Colonic mucosa (tissue), 4 donors: ENCODE data around the gene GMPR2. TPM values are rescaled to one million over a fixed set of nuclear protein-coding genes. Genes with fewer than 3 reads are reported as not detected.
"Not testable (repeated sequence)": the region's sequence is repeated elsewhere in the genome, so short reads cannot be mapped to it uniquely, and the experiment has no call there.

Experiments used
- DNase-seq: peaks from one replicate; pipeline ENCODE4 v3.0.0-alpha.2; 2020
- H3K27ac ChIP-seq: fragments of 200-600 bp; one replicate; pipeline ENCODE4 v1.8.0; 2021
- H3K27me3 ChIP-seq: fragments of 200-600 bp; one replicate; pipeline ENCODE4 v1.8.0; 2021
- H3K36me3 ChIP-seq: fragments of 200-600 bp; one replicate; pipeline ENCODE4 v1.8.0; 2021
- H3K4me1 ChIP-seq: fragments of 200-600 bp; one replicate; pipeline ENCODE4 v1.8.0; 2021; ENCODE audit warnings: mild to moderate bottlenecking
- H3K4me3 ChIP-seq: fragments of 200-600 bp; one replicate; pipeline ENCODE4 v1.8.0; 2021
- H3K9ac ChIP-seq, 2 donors: one replicate each; pipeline ENCODE4 v1.7.0; 2013; ENCODE audit warnings: control low read depth in 2 of 2, low read depth in 2 of 2, low read length in 2 of 2
- H3K9me3 ChIP-seq: fragments of 200-600 bp; one replicate; pipeline ENCODE4 v1.8.0; 2021
- intact Hi-C: fragments of 100-400 bp; cut with DNase I; formaldehyde crosslinking; loops from one replicate; pipeline ENCODE4 v1.14.1; 2022
- total RNA-seq, 2 donors: library from RNA; stranded (reverse); fragmentation: NEBNext Ultra II Directional in 1 of 2; extraction: Animal tissue kit (Norgen Biotek cat#: 25700) in 1 of 2; gene quantifications; one replicate each; pipeline ENCODE4 v1.2.1, GENCODE V29; 2021
- TF ChIP-seq, protein P1 (sequence below): fragments of 200-600 bp; IDR thresholded peaks from one replicate; pipeline ENCODE4 v1.8.0; 2022; ENCODE audit warnings: antibody characterized with exemption, mild to moderate bottlenecking
- donor health status: healthy.
- donor health status: DM: no; HTN: no; CAD: no.
- donor health status: DM: no; HTN: no; CAD: no.

The GMPR2 gene
- total RNA-seq, 2 donors from 2014 or later = 57.9 to 68.1 TPM

GRCh38 chr14:24219080-24219479 is 13.6 kb upstream of the GMPR2 start:
- Histone ChIP-seq H3K4me3 (no peak overlapping the region), H3K27ac (no peak overlapping the region), H3K4me1 (no peaks in the 10 kb centered on the region), H3K9me3 (no peaks in the 10 kb centered on the region), H3K9ac (no peak overlapping the region), H3K27me3 (no peaks in the 10 kb centered on the region), H3K36me3 (no peaks in the 10 kb centered on the region)
- intact Hi-C loops = no loop called here
- TF ChIP-seq, protein P1, sequence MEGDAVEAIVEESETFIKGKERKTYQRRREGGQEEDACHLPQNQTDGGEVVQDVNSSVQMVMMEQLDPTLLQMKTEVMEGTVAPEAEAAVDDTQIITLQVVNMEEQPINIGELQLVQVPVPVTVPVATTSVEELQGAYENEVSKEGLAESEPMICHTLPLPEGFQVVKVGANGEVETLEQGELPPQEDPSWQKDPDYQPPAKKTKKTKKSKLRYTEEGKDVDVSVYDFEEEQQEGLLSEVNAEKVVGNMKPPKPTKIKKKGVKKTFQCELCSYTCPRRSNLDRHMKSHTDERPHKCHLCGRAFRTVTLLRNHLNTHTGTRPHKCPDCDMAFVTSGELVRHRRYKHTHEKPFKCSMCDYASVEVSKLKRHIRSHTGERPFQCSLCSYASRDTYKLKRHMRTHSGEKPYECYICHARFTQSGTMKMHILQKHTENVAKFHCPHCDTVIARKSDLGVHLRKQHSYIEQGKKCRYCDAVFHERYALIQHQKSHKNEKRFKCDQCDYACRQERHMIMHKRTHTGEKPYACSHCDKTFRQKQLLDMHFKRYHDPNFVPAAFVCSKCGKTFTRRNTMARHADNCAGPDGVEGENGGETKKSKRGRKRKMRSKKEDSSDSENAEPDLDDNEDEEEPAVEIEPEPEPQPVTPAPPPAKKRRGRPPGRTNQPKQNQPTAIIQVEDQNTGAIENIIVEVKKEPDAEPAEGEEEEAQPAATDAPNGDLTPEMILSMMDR = no peak
- no peak for DNase-seq

DNA sequence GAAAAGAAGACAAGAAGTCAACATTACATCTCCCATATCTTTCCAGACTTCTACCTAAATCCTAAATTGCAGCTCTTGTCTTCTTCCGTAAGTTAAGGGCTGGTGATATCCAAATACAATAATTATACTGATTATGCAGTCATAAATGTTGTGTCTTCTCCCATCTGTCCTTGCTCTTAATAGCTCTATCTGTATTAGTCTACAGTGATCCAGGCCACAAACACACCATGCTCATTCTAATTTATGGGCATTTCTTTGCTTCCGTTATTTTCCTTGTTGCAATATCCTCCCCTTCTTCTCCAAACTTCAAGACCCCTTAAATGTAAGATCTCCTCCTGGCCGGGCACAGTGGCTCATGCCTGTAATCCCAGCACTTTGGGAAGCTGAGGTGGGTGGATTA is 13.2 kb upstream of the GMPR2 start:
- H3K27ac ChIP-seq = no peak overlapping the region
- no peak overlapping the region for H3K9ac ChIP-seq
- DNase-seq = no peak
- no peaks in the 10 kb centered on the region for H3K27me3 ChIP-seq
- intact Hi-C loops = no loop called here
- TF ChIP-seq, protein P1 = no peak
- no peaks in the 10 kb centered on the region for H3K4me1 ChIP-seq
- no peaks in the 10 kb centered on the region for H3K36me3 ChIP-seq
- H3K9me3 ChIP-seq = no peaks in the 10 kb centered on the region
- no peak overlapping the region for H3K4me3 ChIP-seq

GRCh38 chr14:24222987-24223386 is 9.7 kb upstream of the GMPR2 start:
- H3K4me3 ChIP-seq, H3K4me1 ChIP-seq, H3K36me3 ChIP-seq, H3K27ac ChIP-seq, H3K9me3 ChIP-seq, DNase-seq, H3K9ac ChIP-seq, H3K27me3 ChIP-seq, intact Hi-C loops: not testable (repeated sequence)

- H3K27ac ChIP-seq = no peak overlapping the region
- DNase-seq = no peak
- H3K4me1 ChIP-seq = no peaks in the 10 kb centered on the region
- H3K27me3 ChIP-seq = no peaks in the 10 kb centered on the region
- no peak overlapping the region for H3K9ac ChIP-seq
- no peaks in the 10 kb centered on the region for H3K9me3 ChIP-seq
- H3K4me3 ChIP-seq = no peak overlapping the region
- no peaks in the 10 kb centered on the region for H3K36me3 ChIP-seq
- intact Hi-C loops = no loop called here
- TF ChIP-seq, protein P1 = no peak
Measured at GRCh38 chr14:24224618-24225071, 8.1 kb upstream of the GMPR2 start.

DNA sequence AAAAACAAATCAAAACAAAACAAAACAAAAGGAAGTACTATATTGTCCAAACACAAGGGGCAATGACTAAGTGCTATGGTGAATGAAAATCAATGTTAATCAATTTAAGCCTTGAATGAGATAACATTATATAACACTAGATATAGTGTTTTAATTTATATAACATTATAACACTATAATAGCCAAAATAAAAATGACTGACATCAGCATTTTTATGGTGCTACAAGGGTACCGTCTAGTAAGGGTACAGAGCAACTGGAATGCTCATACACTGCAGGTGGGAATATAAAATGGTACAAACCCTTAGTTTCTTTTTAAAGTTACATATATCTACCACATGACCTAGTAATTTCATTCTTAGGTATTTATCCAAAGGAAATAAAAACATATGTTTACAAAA is 6.3 kb upstream of the GMPR2 start:
- intact Hi-C loops = no loop called here
- Histone ChIP-seq H3K4me3 (no peak overlapping the region), H3K9ac (no peak overlapping the region), H3K4me1 (no peaks in the 10 kb centered on the region), H3K27me3 (no peaks in the 10 kb centered on the region), H3K36me3 (no peaks in the 10 kb centered on the region), H3K9me3 (no peaks in the 10 kb centered on the region), H3K27ac (no peak overlapping the region)
- TF ChIP-seq, protein P1 = no peak
- DNase-seq = no peak

GRCh38 chr14:24228902-24229301 is 3.8 kb upstream of the GMPR2 start:
- TF ChIP-seq, protein P1 = no peak
- intact Hi-C loops = no loop called here
- Histone ChIP-seq H3K27me3 (no peaks in the 10 kb centered on the region), H3K4me1 (no peaks in the 10 kb centered on the region), H3K27ac (no peak overlapping the region), H3K9me3 (no peaks in the 10 kb centered on the region), H3K36me3 (no peaks in the 10 kb centered on the region), H3K9ac (no peak overlapping the region), H3K4me3 (no peak overlapping the region)
- no peak for DNase-seq
